ENCODE data around the gene CLCNKB. TPM values are rescaled to one million over a fixed set of nuclear protein-coding genes. Genes with fewer than 3 reads are reported as not detected.

Gene CLCNKB
- total and polyA plus RNA-seq, 2 of the 4 experiments (the other 2 are of a cell fraction) = 0.09 TPM; not detected in 1

DNA sequence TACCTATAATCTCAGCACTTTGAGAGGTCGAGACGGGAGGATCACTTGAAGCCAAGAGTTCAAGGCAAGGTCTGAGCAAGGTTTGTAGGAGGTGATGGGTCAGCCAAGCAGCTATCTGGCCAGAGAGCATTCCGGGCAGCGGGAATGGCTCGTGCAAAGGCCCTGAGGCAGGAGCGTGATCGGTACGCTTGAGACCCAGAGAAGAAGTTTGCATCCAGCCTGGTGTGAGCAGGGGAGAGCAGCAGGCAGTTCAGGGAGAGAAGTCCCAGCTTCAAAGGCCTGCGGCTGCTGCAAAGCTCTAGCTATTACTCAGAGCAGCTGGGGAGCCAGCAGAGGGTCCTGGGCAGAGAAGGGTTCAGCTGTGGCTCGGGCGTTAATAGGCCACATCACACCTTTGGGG is 44.7 kb upstream of the CLCNKB start:
- H3K36me3 ChIP-seq (ENCODE audit: control insufficient read depth, insufficient read depth, low read length) = no peaks in the 10 kb centered on the region
- H3K4ac ChIP-seq (ENCODE audit: low read depth, low read length) = no peak overlapping the region
- H4K91ac ChIP-seq (ENCODE audit: insufficient read depth, low read depth, low read length) = no peak overlapping the region
- no peak overlapping the region for H3K14ac ChIP-seq (replicated peaks; ENCODE audit: low read depth, low read length)
- ATAC-seq (ENCODE audit: low read depth) (no peak), DNase-seq (no peak)
- no peak overlapping the region for H2BK5ac ChIP-seq (ENCODE audit: low read depth, low read length, poor library complexity, severe bottlenecking)
- H4K5ac ChIP-seq (ENCODE audit: low read depth, low read length) = no peak overlapping the region
- no peaks in the 10 kb centered on the region for H3K79me1 ChIP-seq (ENCODE audit: low read depth in 1 of 2, low read length in 2 of 2)
- H3K27me3 ChIP-seq (ENCODE audit: control insufficient read depth, insufficient read depth, low read length) = peaks cover 15% of the 10 kb centered on the region; the same call in 1 of the 2 replicates
- CTCF ChIA-PET = interaction anchor here (1.3 kb wide), 1 partner anchor 184 kb away, joined by 3 read pairs; no protein-coding TSS in a partner anchor
- H2AK5ac ChIP-seq (ENCODE audit: low read depth, low read length) = no peak overlapping the region
- H2BK120ac ChIP-seq (ENCODE audit: low read depth, low read length) = no peak overlapping the region
- no peak overlapping the region for H2AK9ac ChIP-seq (replicated peaks; ENCODE audit: low read depth, low read length, poor library complexity)
- H3K9me3 ChIP-seq (ENCODE audit: control insufficient read depth, insufficient read depth, low read length) = no peaks in the 10 kb centered on the region
- no peak overlapping the region for H4K8ac ChIP-seq (ENCODE audit: low read depth in 2 of 2, low read length in 2 of 2)
- H3K27ac ChIP-seq (ENCODE audit: insufficient read depth, low read length) = no peak overlapping the region
- peaks cover 2% of the 10 kb centered on the region; the same call in 1 of the 2 replicates for H3K4me1 ChIP-seq (ENCODE audit: control insufficient read depth, insufficient read depth, low read length)
- H3K4me2 ChIP-seq (ENCODE audit: low read depth, low read length) = no peak overlapping the region
- H3K18ac ChIP-seq (ENCODE audit: low read depth, low read length) = no peak overlapping the region
- H2AFZ ChIP-seq (replicated peaks; ENCODE audit: low read length, poor library complexity) = no peak overlapping the region
- POLR2A ChIA-PET (ENCODE audit: unreplicated experiment) = interaction anchor here (0.5 kb wide), 1 partner anchor 175 kb away, joined by 6 read pairs; no protein-coding TSS in a partner anchor
- dilution Hi-C loops (cut with HindIII; ENCODE audit: low sequenced_read_pairs, unreplicated experiment) (no loop called here), intact Hi-C loops (cut with micrococcal nuclease) (no loop called here), in situ Hi-C loops (cut with MboI; ENCODE audit: low sequenced_read_pairs) (loop anchor here (5.0 to 10.0 kb wide), 2 partner anchors 64 to 182 kb away; no protein-coding TSS in a partner anchor)
- BruUV-seq (replicated peaks) = no TSS peak
- no peak overlapping the region for H3K4me3 ChIP-seq (ENCODE audit: insufficient read depth, low read depth, low read length)
- 86% methylated on average over 10 of the region's 11 CpGs; no CpG with 5 or more reads in 1 of the 2 experiments for WGBS, 2 experiments (ENCODE audit: extremely low coverage in 2 of 2, insufficient read length in 1 of 2)
- no peak overlapping the region for H2BK20ac ChIP-seq (ENCODE audit: low read depth, low read length)
- no peaks in the 10 kb centered on the region for H4K20me1 ChIP-seq (ENCODE audit: insufficient read depth, low read length)
- no peaks in the 10 kb centered on the region for H3K9me1 ChIP-seq (ENCODE audit: insufficient read depth, low read length)
- no peak overlapping the region for H2BK15ac ChIP-seq (ENCODE audit: low read depth, low read length)
- no peak overlapping the region for H3K56ac ChIP-seq (ENCODE audit: extremely low read depth, insufficient read depth, low read length)
- H3K9ac ChIP-seq (ENCODE audit: low read depth, low read length) = no peak overlapping the region
- H3K23ac ChIP-seq (ENCODE audit: low read depth, low read length) = no peak overlapping the region
- TF ChIP-seq CHD1 (IDR thresholded peaks at IDR 0.05; ENCODE audit: low read depth, low read length) (no peak), RFX5 (IDR thresholded peaks at IDR 0.05; ENCODE audit: low read depth, low read length) (no peak), CEBPB (IDR thresholded peaks at IDR 0.05; ENCODE audit: low read depth, low read length) (no peak), MXI1 (IDR thresholded peaks at IDR 0.05; ENCODE audit: borderline replicate concordance, low read depth, low read length) (no peak), BHLHE40 (IDR thresholded peaks at IDR 0.05; ENCODE audit: low read depth, low read length) (no peak), RCOR1 (IDR thresholded peaks at IDR 0.05; ENCODE audit: insufficient replicate concordance, low read length) (no peak), MAFK (IDR thresholded peaks at IDR 0.05; ENCODE audit: low read depth, low read length) (no peak), NFE2L2 (IDR thresholded peaks at IDR 0.05; ENCODE audit: low read depth, low read length) (no peak), FOS (IDR thresholded peaks at IDR 0.05; ENCODE audit: low read depth, low read length) (no peak), SMC3 (IDR thresholded peaks at IDR 0.05; ENCODE audit: low read depth, low read length) (no peak), USF2 (IDR thresholded peaks at IDR 0.05; ENCODE audit: low read depth, low read length) (no peak), MAZ (IDR thresholded peaks at IDR 0.05; ENCODE audit: borderline replicate concordance, low read depth, low read length) (no peak)
- TF ChIP-seq, protein P1, sequence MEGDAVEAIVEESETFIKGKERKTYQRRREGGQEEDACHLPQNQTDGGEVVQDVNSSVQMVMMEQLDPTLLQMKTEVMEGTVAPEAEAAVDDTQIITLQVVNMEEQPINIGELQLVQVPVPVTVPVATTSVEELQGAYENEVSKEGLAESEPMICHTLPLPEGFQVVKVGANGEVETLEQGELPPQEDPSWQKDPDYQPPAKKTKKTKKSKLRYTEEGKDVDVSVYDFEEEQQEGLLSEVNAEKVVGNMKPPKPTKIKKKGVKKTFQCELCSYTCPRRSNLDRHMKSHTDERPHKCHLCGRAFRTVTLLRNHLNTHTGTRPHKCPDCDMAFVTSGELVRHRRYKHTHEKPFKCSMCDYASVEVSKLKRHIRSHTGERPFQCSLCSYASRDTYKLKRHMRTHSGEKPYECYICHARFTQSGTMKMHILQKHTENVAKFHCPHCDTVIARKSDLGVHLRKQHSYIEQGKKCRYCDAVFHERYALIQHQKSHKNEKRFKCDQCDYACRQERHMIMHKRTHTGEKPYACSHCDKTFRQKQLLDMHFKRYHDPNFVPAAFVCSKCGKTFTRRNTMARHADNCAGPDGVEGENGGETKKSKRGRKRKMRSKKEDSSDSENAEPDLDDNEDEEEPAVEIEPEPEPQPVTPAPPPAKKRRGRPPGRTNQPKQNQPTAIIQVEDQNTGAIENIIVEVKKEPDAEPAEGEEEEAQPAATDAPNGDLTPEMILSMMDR (conservative IDR thresholded peaks at IDR 0.05; ENCODE audit: low read depth, low read length) = no peak
- TF ChIP-seq, protein P2, sequence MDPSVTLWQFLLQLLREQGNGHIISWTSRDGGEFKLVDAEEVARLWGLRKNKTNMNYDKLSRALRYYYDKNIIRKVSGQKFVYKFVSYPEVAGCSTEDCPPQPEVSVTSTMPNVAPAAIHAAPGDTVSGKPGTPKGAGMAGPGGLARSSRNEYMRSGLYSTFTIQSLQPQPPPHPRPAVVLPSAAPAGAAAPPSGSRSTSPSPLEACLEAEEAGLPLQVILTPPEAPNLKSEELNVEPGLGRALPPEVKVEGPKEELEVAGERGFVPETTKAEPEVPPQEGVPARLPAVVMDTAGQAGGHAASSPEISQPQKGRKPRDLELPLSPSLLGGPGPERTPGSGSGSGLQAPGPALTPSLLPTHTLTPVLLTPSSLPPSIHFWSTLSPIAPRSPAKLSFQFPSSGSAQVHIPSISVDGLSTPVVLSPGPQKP (IDR thresholded peaks at IDR 0.05; ENCODE audit: borderline replicate concordance, low read depth, low read length) = no peak
